HepG2 (cell line): ENCODE data around the gene CYB5D1. TPM values are rescaled to one million over a fixed set of nuclear protein-coding genes. Genes with fewer than 3 reads are reported as not detected.

Experiments
- AGO2 ChIP-seq: fragments of 200-400 bp; formaldehyde crosslinking; optimal IDR thresholded peaks from 2 replicates; pipeline ENCODE3; 2017; ENCODE audit warnings: mild to moderate bottlenecking, low read depth, low read length, moderate library complexity
- ATF4 ChIP-seq, 2 experiments: fragments of 450-650 bp in 1 of 2; sonication (generic) in 1 of 2; formaldehyde crosslinking; IDR thresholded peaks; 2 replicates each; pipeline versions ENCODE4 v1.5.0 to v1.8.0; 2020 to 2022; ENCODE audit warnings: mild to moderate bottlenecking in 1 of 2, missing genetic modification reagents in 1 of 2
- CHD4 ChIP-seq: fragments of 200-600 bp; sonication (generic); IDR thresholded peaks from 2 replicates; pipeline ENCODE4 v1.7.0; 2017; ENCODE audit warnings: mild to moderate bottlenecking, low read length, borderline replicate concordance
- ETV5 ChIP-seq: IDR thresholded peaks from 2 replicates; pipeline ENCODE4 v1.6.1; 2018; ENCODE audit warnings: missing biosample characterization, missing genetic modification reagents, inconsistent platforms, borderline replicate concordance
- HNF1B ChIP-seq: sonication (generic); formaldehyde crosslinking; IDR thresholded peaks from 2 replicates; pipeline ENCODE4 v1.5.1; 2020; ENCODE audit warnings: mild to moderate bottlenecking, moderate library complexity, missing genetic modification reagents
- KLF16 ChIP-seq, 2 experiments: sonication (generic) in 1 of 2; formaldehyde crosslinking in 1 of 2; IDR thresholded peaks; 2 replicates each; pipeline versions ENCODE4 v1.6.1 to v1.8.0; 2016 to 2023; ENCODE audit warnings: missing genetic modification reagents in 2 of 2, missing compliant biosample characterization in 1 of 2
- LBX2 ChIP-seq: sonication (generic); formaldehyde crosslinking; IDR thresholded peaks from 2 replicates; pipeline ENCODE4 v1.5.0; 2020; ENCODE audit warnings: missing genetic modification reagents, mild to moderate bottlenecking, borderline replicate concordance
- MXD1 ChIP-seq: sonication (generic); formaldehyde crosslinking; IDR thresholded peaks from 2 replicates; pipeline ENCODE4 v1.4.0; 2020; ENCODE audit warnings: mild to moderate bottlenecking, missing genetic modification reagents
- PHF8 ChIP-seq: sonication (generic); formaldehyde crosslinking; IDR thresholded peaks from 2 replicates; pipeline ENCODE4 v1.5.0; 2020; ENCODE audit warnings: missing genetic modification reagents
- PITX1 ChIP-seq: sonication (generic); formaldehyde crosslinking; IDR thresholded peaks from 2 replicates; pipeline ENCODE4 v1.5.1; 2020; ENCODE audit warnings: mild to moderate bottlenecking, missing genetic modification reagents
- TFAP4 ChIP-seq: sonication (generic); IDR thresholded peaks from 2 replicates; pipeline ENCODE4 v1.6.1; 2016; ENCODE audit warnings: low read depth, borderline replicate concordance
- ZFP91 ChIP-seq: sonication (generic); formaldehyde crosslinking; IDR thresholded peaks from 2 replicates; pipeline ENCODE4 v1.9.0; 2022; ENCODE audit warnings: missing genetic modification reagents, mild to moderate bottlenecking, borderline replicate concordance
- ZGPAT ChIP-seq: IDR thresholded peaks from 2 replicates; pipeline ENCODE4 v1.6.1; 2016; ENCODE audit warnings: mild to moderate bottlenecking
- ZNF143 ChIP-seq: sonication (generic); formaldehyde crosslinking; IDR thresholded peaks from 2 replicates; pipeline ENCODE4 v1.4.0; 2020; ENCODE audit warnings: missing genetic modification reagents
- ZNF234 ChIP-seq: sonication (generic); formaldehyde crosslinking; conservative IDR thresholded peaks from 2 replicates; pipeline ENCODE4 v1.5.1; 2020; ENCODE audit warnings: mild to moderate bottlenecking, missing genetic modification reagents
- ZNF430 ChIP-seq: sonication (generic); formaldehyde crosslinking; IDR thresholded peaks from 2 replicates; pipeline ENCODE4 v1.9.0; 2021; ENCODE audit warnings: mild to moderate bottlenecking, missing genetic modification reagents
- ZNF703 ChIP-seq: sonication (generic); formaldehyde crosslinking; IDR thresholded peaks from 2 replicates; pipeline ENCODE4 v1.5.1; 2020; ENCODE audit warnings: missing genetic modification reagents, mild to moderate bottlenecking, moderate library complexity, borderline replicate concordance
- ZSCAN21 ChIP-seq: sonication (generic); formaldehyde crosslinking; IDR thresholded peaks from 2 replicates; pipeline ENCODE4 v1.8.0; 2022; ENCODE audit warnings: mild to moderate bottlenecking, missing genetic modification reagents, moderate library complexity, borderline replicate concordance
- polyA plus RNA-seq, 8 experiments: library from polyadenylated mRNA; depleted of rRNA in 3 of 8; stranded (reverse) in 7 of 8; unstranded in 1 of 8; fragments of >200 nt; fragmentation: Illumina TruSeq in 4 of 8; extraction: Trizol in 4 of 8; gene quantifications; 2 replicates each; pipeline versions ENCODE4 v1.2.1 to v1.2.3, GENCODE V29; 2011 to 2016; ENCODE audit warnings: low read depth in 4 of 8, missing spikeins in 1 of 8, mixed read lengths in 1 of 8; ENCODE audit not compliant: insufficient read depth in 1 of 8
- total RNA-seq, 5 experiments: library from RNA; depleted of rRNA; stranded (reverse); fragments of >200 nt; fragmentation: Illumina TruSeq; extraction: Trizol; gene quantifications; 2 replicates each; pipeline ENCODE4 v1.2.3, GENCODE V29; 2016; ENCODE audit warnings: low read depth in 1 of 5

Gene CYB5D1
- total and polyA plus RNA-seq, 2 of the 13 experiments (the other 11 are each of a cell fraction or from before 2014, with no cell fraction given) = 8.9 to 17.0 TPM

GRCh38 chr17:7843536-7844291, 14.1 kb upstream of the CYB5D1 start (continued):
- TF ChIP-seq TFAP4 = peak; percentile 99
- peak; percentile 22; the same call in 1 of the 2 replicates for TF ChIP-seq MXD1 (CRISPR knock-in tag)
- peak in 1 of 2 experiments; percentile 18; a peak in 1 of 4 replicates for TF ChIP-seq ATF4 (CRISPR knock-in tag; IDR thresholded peaks at IDR 0.05)
- no peak for TF ChIP-seq ZNF703
- peak; percentile 80 for TF ChIP-seq CHD4
- TF ChIP-seq AGO2 = no peak
- peak; percentile 99 for TF ChIP-seq ZFP91 (CRISPR knock-in tag)
- peak; percentile 43; the same call in 1 of the 2 replicates for TF ChIP-seq HNF1B
- TF ChIP-seq PITX1 (CRISPR knock-in tag) = peak; percentile 33; the same call in 1 of the 2 replicates
- 0 out of 2 replicates have a peak, but pooled peaks have one; percentile 6 for TF ChIP-seq ZNF143 (CRISPR knock-in tag)
- TF ChIP-seq ZNF234 (CRISPR knock-in tag) = 0 out of 2 replicates have a peak, but pooled peaks have one; percentile 52
- TF ChIP-seq LBX2 = no peak
- TF ChIP-seq PHF8 (CRISPR knock-in tag) = peak; percentile 62
- peak; percentile 67 for TF ChIP-seq ZGPAT (CRISPR knock-in tag)
- TF ChIP-seq ZNF430 (CRISPR knock-in tag) = peak; percentile 40; the same call in 1 of the 2 replicates
- TF ChIP-seq KLF16 (CRISPR knock-in tag; IDR thresholded peaks at IDR 0.05) = 0 out of 4 replicates have a peak, but pooled peaks of 1 of the 2 experiments have one; percentile 9
- peak; percentile 58; the same call in 1 of the 2 replicates for TF ChIP-seq ZSCAN21 (CRISPR knock-in tag)
- TF ChIP-seq ETV5 (CRISPR knock-in tag) = 0 out of 2 replicates have a peak, but pooled peaks have one; percentile 33
